GM13977 (cell line): Measurements from ENCODE around the gene CUL7.
A peak's percentile ranks its signal among the peaks of the same experiment; 100 is the strongest.

Experiments used
- DNase-seq: peaks from one replicate; pipeline ENCODE4 v3.0.0; 2012; ENCODE audit warnings: low spot score
- in situ Hi-C: fragments of 300-500 bp; cut with MboI; formaldehyde crosslinking; loops from one replicate; pipeline ENCODE4 v1.12.0; 2022; ENCODE audit warnings: low sequenced_read_pairs, low pct_unique_long_range_greater_than_20kb, mixed read lengths, inconsistent platforms; ENCODE audit not compliant: unreplicated experiment
- TF ChIP-seq, protein P1 (sequence below): IDR thresholded peaks from 2 replicates; pipeline ENCODE4 v1.5.1; 2012; ENCODE audit warnings: mild to moderate bottlenecking, control low read depth; ENCODE audit not compliant: insufficient read depth; ENCODE audit errors: extremely low read depth, missing control alignments

The CUL7 gene

DNA sequence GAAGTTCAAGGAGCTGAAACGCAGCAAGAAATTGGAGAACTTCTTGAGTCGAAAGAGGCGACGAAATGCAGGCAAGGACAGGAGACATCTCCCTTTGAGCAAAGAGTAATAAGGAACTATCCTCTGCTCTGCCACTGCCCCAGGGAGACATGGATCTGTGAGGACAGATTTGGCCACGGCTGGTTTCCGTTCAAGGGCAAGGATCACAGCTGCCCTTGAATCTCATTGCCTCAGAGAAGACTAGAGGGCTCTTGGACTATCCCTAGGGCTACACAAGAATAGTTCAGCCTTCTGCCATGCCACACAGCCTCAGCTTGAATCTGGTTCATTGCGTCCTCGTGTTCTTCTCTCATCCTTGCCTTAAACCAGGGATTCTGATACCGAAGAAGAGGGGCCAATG is 24.5 kb downstream of the CUL7 start:
- TF ChIP-seq, protein P1, sequence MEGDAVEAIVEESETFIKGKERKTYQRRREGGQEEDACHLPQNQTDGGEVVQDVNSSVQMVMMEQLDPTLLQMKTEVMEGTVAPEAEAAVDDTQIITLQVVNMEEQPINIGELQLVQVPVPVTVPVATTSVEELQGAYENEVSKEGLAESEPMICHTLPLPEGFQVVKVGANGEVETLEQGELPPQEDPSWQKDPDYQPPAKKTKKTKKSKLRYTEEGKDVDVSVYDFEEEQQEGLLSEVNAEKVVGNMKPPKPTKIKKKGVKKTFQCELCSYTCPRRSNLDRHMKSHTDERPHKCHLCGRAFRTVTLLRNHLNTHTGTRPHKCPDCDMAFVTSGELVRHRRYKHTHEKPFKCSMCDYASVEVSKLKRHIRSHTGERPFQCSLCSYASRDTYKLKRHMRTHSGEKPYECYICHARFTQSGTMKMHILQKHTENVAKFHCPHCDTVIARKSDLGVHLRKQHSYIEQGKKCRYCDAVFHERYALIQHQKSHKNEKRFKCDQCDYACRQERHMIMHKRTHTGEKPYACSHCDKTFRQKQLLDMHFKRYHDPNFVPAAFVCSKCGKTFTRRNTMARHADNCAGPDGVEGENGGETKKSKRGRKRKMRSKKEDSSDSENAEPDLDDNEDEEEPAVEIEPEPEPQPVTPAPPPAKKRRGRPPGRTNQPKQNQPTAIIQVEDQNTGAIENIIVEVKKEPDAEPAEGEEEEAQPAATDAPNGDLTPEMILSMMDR: no peak
- no peak for DNase-seq
- in situ Hi-C loops: no loop called here

DNA sequence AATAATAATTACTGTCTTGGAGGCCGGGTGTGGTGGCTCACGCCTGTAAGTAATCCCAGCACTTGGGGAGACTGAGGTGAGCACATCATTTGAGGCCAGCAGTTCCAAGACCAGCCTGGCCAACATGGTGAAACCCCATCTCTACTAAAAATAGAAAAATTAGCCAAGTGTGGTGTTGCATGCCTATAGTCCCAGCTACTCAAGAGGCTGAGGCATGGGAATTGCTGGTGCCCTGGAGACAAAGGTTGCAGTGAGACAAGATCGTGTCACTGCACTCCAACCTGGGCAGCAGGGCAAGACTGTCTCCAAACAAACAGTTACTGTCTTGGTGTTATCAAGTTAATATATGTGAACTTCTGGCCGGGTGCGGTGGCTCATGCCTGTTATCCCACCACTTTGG is 27.3 kb downstream of the CUL7 start:
- TF ChIP-seq, protein P1: no peak
- in situ Hi-C loops: no loop called here
- no peak for DNase-seq

GRCh38 chr6:43024436-43024835 is 29.2 kb downstream of the CUL7 start:
- in situ Hi-C loops: no loop called here
- DNase-seq: no peak
- TF ChIP-seq, protein P1: no peak

- in situ Hi-C loops: no loop called here
- TF ChIP-seq, protein P1: no peak
- DNase-seq: peak; percentile 87
Observed at GRCh38 chr6:43021270-43022047, 32.2 kb downstream of the CUL7 start, which contains the start of gene RRP36. RRP36 (plus strand) TSS chr6:43021623; CDS start chr6:43021655, 32 bp downstream.

- no peak for DNase-seq
- in situ Hi-C loops: no loop called here
- TF ChIP-seq, protein P1: no peak
Observed at GRCh38 chr6:43020847-43021246, 32.8 kb downstream of the CUL7 start.

- in situ Hi-C loops: no loop called here
- DNase-seq: no peak
- TF ChIP-seq, protein P1: no peak
Observed at GRCh38 chr6:43020052-43020705, 33.5 kb downstream of the CUL7 start.
